ENCODE measurements around the gene TRABD2B. TPM values are rescaled to one million over a fixed set of nuclear protein-coding genes. Genes with fewer than 3 reads are reported as not detected.

Gene TRABD2B
- total RNA-seq, 1 experiment from 2014 or later, result 0.36 TPM

DNA sequence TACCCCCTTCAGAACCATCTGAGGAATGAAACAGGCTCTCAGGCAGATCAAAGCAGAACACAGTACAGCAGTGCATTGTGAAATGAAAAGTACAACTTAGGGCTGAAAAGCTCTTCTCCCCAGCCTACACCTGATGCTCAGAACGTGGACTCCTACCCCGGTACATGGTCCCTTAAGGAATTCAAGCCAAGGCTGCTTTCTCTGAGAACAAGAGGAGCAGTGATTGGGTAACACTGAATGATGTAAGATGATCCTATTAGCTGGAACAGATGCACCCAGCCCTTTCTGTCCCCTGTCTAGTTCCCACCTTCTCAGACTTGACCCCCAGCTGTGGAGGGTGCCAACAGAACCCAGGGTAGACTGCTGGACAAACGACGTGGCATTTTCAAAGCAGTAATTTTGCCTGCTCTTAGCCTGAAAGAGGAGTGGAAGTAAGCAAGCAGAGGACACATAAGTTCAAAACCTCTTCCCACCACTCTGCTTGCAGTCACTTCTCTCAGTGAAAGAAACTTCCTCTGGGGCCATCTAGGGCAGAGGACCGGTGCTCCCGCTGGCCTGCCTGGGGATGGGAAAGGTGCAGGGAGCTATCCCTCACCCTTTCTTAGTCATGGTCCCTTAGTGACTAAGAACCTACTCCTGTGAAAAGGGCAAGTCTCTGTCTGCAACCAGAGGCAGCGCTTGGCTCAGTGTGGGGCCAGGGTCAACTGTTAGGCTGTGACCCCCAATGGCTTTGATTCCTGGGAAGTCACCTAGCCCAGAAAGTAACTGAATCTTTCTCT is 72.7 kb downstream of the TRABD2B start:
- H3K4me1 Mint-ChIP-seq (ENCODE audit: low read depth, unreplicated experiment), result no peaks in the 10 kb centered on the region
- no peaks in the 10 kb centered on the region for H3K4me1 ChIP-seq
- H3K9me3 Mint-ChIP-seq (ENCODE audit: unreplicated experiment), result no peaks in the 10 kb centered on the region
- no peaks in the 10 kb centered on the region for H3K9me3 ChIP-seq
- BruUV-seq (replicated peaks), result no TSS peak
- ChIA-PET CTCF (no interaction called here), POLR2A (no interaction called here)
- no peak for DNase-seq
- H3K36me3 Mint-ChIP-seq (ENCODE audit: insufficient read depth, unreplicated experiment), result no peaks in the 10 kb centered on the region
- no peaks in the 10 kb centered on the region for H3K27me3 Mint-ChIP-seq (ENCODE audit: insufficient read depth, unreplicated experiment)
- H3K4me3 ChIP-seq (ENCODE audit: low read depth, low read length), result no peak overlapping the region
- H3K27me3 ChIP-seq (replicated peaks; ENCODE audit: control insufficient read depth, insufficient read depth, low read length), result no peaks in the 10 kb centered on the region
- TF ChIP-seq, protein P1, sequence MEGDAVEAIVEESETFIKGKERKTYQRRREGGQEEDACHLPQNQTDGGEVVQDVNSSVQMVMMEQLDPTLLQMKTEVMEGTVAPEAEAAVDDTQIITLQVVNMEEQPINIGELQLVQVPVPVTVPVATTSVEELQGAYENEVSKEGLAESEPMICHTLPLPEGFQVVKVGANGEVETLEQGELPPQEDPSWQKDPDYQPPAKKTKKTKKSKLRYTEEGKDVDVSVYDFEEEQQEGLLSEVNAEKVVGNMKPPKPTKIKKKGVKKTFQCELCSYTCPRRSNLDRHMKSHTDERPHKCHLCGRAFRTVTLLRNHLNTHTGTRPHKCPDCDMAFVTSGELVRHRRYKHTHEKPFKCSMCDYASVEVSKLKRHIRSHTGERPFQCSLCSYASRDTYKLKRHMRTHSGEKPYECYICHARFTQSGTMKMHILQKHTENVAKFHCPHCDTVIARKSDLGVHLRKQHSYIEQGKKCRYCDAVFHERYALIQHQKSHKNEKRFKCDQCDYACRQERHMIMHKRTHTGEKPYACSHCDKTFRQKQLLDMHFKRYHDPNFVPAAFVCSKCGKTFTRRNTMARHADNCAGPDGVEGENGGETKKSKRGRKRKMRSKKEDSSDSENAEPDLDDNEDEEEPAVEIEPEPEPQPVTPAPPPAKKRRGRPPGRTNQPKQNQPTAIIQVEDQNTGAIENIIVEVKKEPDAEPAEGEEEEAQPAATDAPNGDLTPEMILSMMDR (IDR thresholded peaks at IDR 0.05; ENCODE audit: insufficient read depth in 1 of 2, low read depth in 1 of 2, low read length in 1 of 2, severe bottlenecking in 1 of 2, unreplicated experiment in 1 of 2), result no peak
- H3K36me3 ChIP-seq (ENCODE audit: control insufficient read depth, insufficient read depth, low read length), result no peaks in the 10 kb centered on the region
- intact Hi-C loops (cut with micrococcal nuclease; ENCODE audit: unreplicated experiment), result no loop called here
- H3K27ac Mint-ChIP-seq (ENCODE audit: unreplicated experiment), result no peak overlapping the region
- no peak overlapping the region for H3K4me3 Mint-ChIP-seq (ENCODE audit: unreplicated experiment)

DNA sequence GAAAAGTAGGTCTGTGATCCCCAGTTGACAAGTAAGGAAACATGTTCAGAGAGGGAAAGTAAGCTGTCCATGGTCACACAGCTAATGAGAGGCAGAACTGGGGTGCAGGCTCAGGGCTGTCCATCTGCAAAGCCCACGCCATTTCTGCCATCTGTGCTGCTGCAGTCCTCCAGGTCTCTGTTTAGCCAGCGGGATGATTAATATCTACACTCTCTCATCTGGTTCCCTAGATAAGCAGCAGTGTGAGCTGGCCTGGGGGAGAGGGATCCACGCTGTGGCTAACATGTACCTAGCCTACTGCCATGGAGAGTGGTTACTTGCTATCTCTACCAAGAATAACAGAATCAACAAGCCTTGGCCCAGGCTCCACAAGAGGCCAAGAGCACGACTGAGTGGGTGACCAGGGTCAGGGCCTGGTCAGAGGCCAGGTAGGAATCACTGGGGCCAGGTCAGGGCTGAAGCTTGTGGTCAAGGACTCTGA is 75.2 kb downstream of the TRABD2B start:
- Histone ChIP-seq H3K9me3 (no peaks in the 10 kb centered on the region), H3K36me3 (ENCODE audit: control insufficient read depth, insufficient read depth, low read length) (no peaks in the 10 kb centered on the region), H3K4me1 (no peaks in the 10 kb centered on the region), H3K27me3 (replicated peaks; ENCODE audit: control insufficient read depth, insufficient read depth, low read length) (no peaks in the 10 kb centered on the region), H3K4me3 (ENCODE audit: low read depth, low read length) (no peak overlapping the region)
- no TSS peak for BruUV-seq (replicated peaks)
- TF ChIP-seq, protein P1 (IDR thresholded peaks at IDR 0.05; ENCODE audit: insufficient read depth in 1 of 2, low read depth in 1 of 2, low read length in 1 of 2, severe bottlenecking in 1 of 2, unreplicated experiment in 1 of 2), result no peak
- H3K4me3 Mint-ChIP-seq (ENCODE audit: unreplicated experiment), result no peak overlapping the region
- POLR2A ChIA-PET, result no interaction called here
- no peaks in the 10 kb centered on the region for H3K27me3 Mint-ChIP-seq (ENCODE audit: insufficient read depth, unreplicated experiment)
- H3K27ac Mint-ChIP-seq (ENCODE audit: unreplicated experiment), result no peak overlapping the region
- H3K9me3 Mint-ChIP-seq (ENCODE audit: unreplicated experiment), result no peaks in the 10 kb centered on the region
- CTCF ChIA-PET, result no interaction called here
- intact Hi-C loops (cut with micrococcal nuclease; ENCODE audit: unreplicated experiment), result no loop called here
- no peaks in the 10 kb centered on the region for H3K4me1 Mint-ChIP-seq (ENCODE audit: low read depth, unreplicated experiment)
- no peak for DNase-seq
- H3K36me3 Mint-ChIP-seq (ENCODE audit: insufficient read depth, unreplicated experiment), result no peaks in the 10 kb centered on the region

DNA sequence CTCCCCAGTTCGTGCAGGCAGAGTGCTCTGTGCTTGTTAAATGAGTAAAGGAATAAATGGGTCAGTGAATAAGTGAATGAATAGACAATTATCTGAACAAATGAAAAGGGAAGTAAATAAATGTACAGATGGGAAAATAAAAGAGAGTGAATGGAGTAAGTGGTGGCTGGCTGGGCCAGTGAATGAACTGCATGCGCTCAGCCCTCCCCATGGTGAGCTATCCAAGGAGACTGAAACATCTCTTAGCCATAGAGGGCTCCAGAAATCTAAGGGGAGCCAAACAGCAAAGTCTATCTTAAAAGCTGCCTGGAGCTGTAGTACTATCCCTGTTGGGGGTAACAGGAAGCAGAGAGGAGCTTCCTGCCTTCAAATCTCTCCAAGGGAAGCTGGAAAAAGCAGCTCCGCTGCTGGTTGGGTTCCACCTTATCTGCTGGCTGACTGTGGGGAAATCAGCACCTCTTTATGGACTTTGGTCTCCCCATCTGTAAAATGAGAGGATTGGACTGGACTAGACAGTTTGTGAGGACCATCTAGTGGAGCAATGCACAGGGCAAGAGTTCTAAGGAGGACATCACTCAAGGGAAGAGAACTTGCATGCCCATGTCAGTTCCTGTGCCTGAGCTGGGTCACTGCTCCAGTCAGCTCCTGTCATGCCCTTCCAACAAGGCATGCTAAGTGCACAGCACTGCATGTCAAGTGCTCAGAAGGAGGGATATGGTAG is 77.9 kb downstream of the TRABD2B start:
- Mint-ChIP-seq H3K36me3 (ENCODE audit: insufficient read depth, unreplicated experiment) (no peaks in the 10 kb centered on the region), H3K4me3 (ENCODE audit: unreplicated experiment) (no peak overlapping the region)
- POLR2A ChIA-PET, result no interaction called here

More for the DNA sequence above, 77.9 kb downstream of the TRABD2B start:
- H3K27me3 Mint-ChIP-seq (ENCODE audit: insufficient read depth, unreplicated experiment), result no peaks in the 10 kb centered on the region
- no peaks in the 10 kb centered on the region for H3K27me3 ChIP-seq (replicated peaks; ENCODE audit: control insufficient read depth, insufficient read depth, low read length)
- H3K27ac Mint-ChIP-seq (ENCODE audit: unreplicated experiment), result no peak overlapping the region
- no peaks in the 10 kb centered on the region for H3K9me3 Mint-ChIP-seq (ENCODE audit: unreplicated experiment)
- no peaks in the 10 kb centered on the region for H3K9me3 ChIP-seq
- H3K4me1 ChIP-seq, result no peaks in the 10 kb centered on the region; the same call in 1 of the 2 replicates
- H3K36me3 ChIP-seq (ENCODE audit: control insufficient read depth, insufficient read depth, low read length), result no peaks in the 10 kb centered on the region
- BruUV-seq (replicated peaks), result no TSS peak
- H3K4me3 ChIP-seq (ENCODE audit: low read depth, low read length), result no peak overlapping the region
- TF ChIP-seq, protein P1 (IDR thresholded peaks at IDR 0.05; ENCODE audit: insufficient read depth in 1 of 2, low read depth in 1 of 2, low read length in 1 of 2, severe bottlenecking in 1 of 2, unreplicated experiment in 1 of 2), result no peak
- CTCF ChIA-PET, result no interaction called here
- intact Hi-C loops (cut with micrococcal nuclease; ENCODE audit: unreplicated experiment), result no loop called here
- H3K4me1 Mint-ChIP-seq (ENCODE audit: low read depth, unreplicated experiment), result no peaks in the 10 kb centered on the region
- DNase-seq, result no peak
